PC-3 (cell line): Measurements from ENCODE around the gene RTF2.
"Not testable (repeated sequence)": the region's sequence is repeated elsewhere in the genome, so short reads cannot be mapped to it uniquely, and the experiment has no call there.

ENCODE experiments used
- EZH2phosphoT487 ChIP-seq: fragments of 300-600 bp; sonication (generic); IDR thresholded peaks from 2 replicates; pipeline ENCODE4 v1.6.1; 2018; ENCODE audit warnings: mild to moderate bottlenecking, antibody characterized with exemption, low read length, borderline replicate concordance
- TF ChIP-seq, protein P1 (sequence below): fragments of 300-600 bp; sonication (generic); conservative IDR thresholded peaks from 2 replicates; pipeline ENCODE4 v1.5.1; 2017; ENCODE audit warnings: antibody characterized with exemption, low read depth, mild to moderate bottlenecking, low read length

DNA sequence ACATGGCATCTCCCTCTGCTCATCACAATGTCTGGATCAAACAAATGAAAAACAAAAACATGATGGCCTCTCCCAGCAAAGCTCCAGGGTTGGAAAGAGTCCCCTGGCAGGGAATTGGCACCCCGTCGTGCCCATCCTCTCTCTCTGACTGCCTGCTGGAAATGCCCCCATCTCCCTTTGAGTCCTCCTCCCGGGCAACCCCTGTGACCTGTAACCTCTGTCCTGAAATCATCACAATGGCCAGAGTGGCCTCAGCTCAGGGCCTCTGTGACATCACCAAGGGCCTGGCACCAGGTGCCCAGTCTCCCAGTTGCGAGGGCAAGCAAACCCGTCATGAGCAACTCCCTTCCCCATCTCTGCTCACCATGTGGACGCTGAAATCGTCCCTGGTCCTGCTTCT lies 56.0 kb downstream of the RTF2 start, which contains the start of gene FAM209A:
- TF ChIP-seq, protein P1, sequence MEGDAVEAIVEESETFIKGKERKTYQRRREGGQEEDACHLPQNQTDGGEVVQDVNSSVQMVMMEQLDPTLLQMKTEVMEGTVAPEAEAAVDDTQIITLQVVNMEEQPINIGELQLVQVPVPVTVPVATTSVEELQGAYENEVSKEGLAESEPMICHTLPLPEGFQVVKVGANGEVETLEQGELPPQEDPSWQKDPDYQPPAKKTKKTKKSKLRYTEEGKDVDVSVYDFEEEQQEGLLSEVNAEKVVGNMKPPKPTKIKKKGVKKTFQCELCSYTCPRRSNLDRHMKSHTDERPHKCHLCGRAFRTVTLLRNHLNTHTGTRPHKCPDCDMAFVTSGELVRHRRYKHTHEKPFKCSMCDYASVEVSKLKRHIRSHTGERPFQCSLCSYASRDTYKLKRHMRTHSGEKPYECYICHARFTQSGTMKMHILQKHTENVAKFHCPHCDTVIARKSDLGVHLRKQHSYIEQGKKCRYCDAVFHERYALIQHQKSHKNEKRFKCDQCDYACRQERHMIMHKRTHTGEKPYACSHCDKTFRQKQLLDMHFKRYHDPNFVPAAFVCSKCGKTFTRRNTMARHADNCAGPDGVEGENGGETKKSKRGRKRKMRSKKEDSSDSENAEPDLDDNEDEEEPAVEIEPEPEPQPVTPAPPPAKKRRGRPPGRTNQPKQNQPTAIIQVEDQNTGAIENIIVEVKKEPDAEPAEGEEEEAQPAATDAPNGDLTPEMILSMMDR: not testable (repeated sequence)
- not testable (repeated sequence) for TF ChIP-seq EZH2phosphoT487
